Measurements from ENCODE around the gene CGREF1. TPM values are rescaled to one million over a fixed set of nuclear protein-coding genes. Genes with fewer than 3 reads are reported as not detected.

Gene CGREF1
- polyA plus RNA-seq, 1 donor from 2014 or later: 24.5 TPM

DNA sequence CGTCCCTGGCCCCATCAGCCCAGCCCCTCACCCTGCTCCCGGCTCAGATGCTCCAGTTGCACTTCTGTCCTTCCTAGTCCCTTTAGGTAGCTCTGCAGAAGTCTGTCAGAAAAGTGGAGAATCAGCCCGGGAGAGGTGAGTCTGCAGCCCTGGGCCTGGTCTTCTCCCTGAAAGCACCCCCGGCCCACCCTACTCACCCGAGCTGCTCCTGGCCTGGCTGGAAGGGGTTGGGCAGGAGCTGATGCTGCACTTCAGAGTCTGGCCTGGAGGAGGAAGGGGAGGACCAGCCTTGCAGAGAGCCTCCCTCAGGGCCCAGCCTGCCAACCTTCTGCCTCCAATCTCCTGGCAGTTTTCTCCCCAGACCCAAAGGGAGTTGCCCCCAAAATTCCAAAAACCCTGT lies 16.6 kb downstream of the CGREF1 start:
- Histone ChIP-seq H3K9me3 (ENCODE audit: low read length) (no peaks in the 10 kb centered on the region), H3F3A (ENCODE audit: insufficient read depth, low read length, poor library complexity, severe bottlenecking) (no peaks in the 10 kb centered on the region), H3K79me2 (replicated peaks; ENCODE audit: insufficient read depth, low read length) (no peaks in the 10 kb centered on the region), H3K27me3 (ENCODE audit: insufficient read depth, low read depth, low read length) (no peaks in the 10 kb centered on the region), H3K36me3 (ENCODE audit: insufficient read depth, low read length) (no peaks in the 10 kb centered on the region), H2AFZ (ENCODE audit: low read depth, low read length) (no peak overlapping the region), H4K20me1 (ENCODE audit: insufficient read depth) (no peaks in the 10 kb centered on the region), H3K4me3 (ENCODE audit: low read length) (no peak overlapping the region), H3K4me2 (ENCODE audit: low read length) (no peak overlapping the region), H3K9me2 (ENCODE audit: insufficient read depth, low read length) (no peaks in the 10 kb centered on the region), H3K27ac (ENCODE audit: low read length) (no peak overlapping the region), H3K9ac (ENCODE audit: low read length) (no peak overlapping the region)
- TF ChIP-seq SMC3 (conservative IDR thresholded peaks at IDR 0.05; ENCODE audit: poor library complexity) (no peak), RAD21 (conservative IDR thresholded peaks at IDR 0.05) (no peak), EP300 (conservative IDR thresholded peaks at IDR 0.05; ENCODE audit: poor library complexity, severe bottlenecking) (no peak), EZH2 (IDR thresholded peaks at IDR 0.05; ENCODE audit: borderline replicate concordance, insufficient read depth, low read length, poor library complexity, severe bottlenecking) (no peak), REST (IDR thresholded peaks at IDR 0.05; ENCODE audit: borderline replicate concordance) (no peak), MXI1 (conservative IDR thresholded peaks at IDR 0.05; ENCODE audit: poor library complexity, severe bottlenecking) (no peak), POLR2AphosphoS5 (IDR thresholded peaks at IDR 0.05) (no peak), TAF1 (IDR thresholded peaks at IDR 0.05; ENCODE audit: low read depth) (no peak), CTCF (IDR thresholded peaks at IDR 0.05; ENCODE audit: poor library complexity, severe bottlenecking) (no peak)

DNA sequence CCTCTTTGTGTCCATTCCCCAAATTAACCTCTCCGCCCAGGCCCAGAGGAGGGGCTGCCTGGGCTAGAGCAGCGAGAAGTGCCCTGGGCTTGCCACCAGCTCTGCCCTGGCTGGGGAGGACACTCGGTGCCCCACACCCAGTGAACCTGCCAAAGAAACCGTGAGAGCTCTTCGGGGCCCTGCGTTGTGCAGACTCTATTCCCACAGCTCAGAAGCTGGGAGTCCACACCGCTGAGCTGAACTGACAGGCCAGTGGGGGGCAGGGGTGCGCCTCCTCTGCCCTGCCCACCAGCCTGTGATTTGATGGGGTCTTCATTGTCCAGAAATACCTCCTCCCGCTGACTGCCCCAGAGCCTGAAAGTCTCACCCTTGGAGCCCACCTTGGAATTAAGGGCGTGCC lies 18.9 kb downstream of the CGREF1 start:
- H3K4me2 ChIP-seq (ENCODE audit: low read length): no peak overlapping the region
- H2AFZ ChIP-seq (ENCODE audit: low read depth, low read length): no peak overlapping the region
- H3K9me2 ChIP-seq (ENCODE audit: insufficient read depth, low read length): no peaks in the 10 kb centered on the region
- H3K79me2 ChIP-seq (replicated peaks; ENCODE audit: insufficient read depth, low read length): no peaks in the 10 kb centered on the region
- no peaks in the 10 kb centered on the region for H3K27me3 ChIP-seq (ENCODE audit: insufficient read depth, low read depth, low read length)
- H3K36me3 ChIP-seq (ENCODE audit: insufficient read depth, low read length): no peaks in the 10 kb centered on the region
- no peak overlapping the region for H3K27ac ChIP-seq (ENCODE audit: low read length)
- H3K9ac ChIP-seq (ENCODE audit: low read length): no peak overlapping the region
- no peaks in the 10 kb centered on the region for H3K9me3 ChIP-seq (ENCODE audit: low read length)
- TF ChIP-seq EZH2 (IDR thresholded peaks at IDR 0.05; ENCODE audit: borderline replicate concordance, insufficient read depth, low read length, poor library complexity, severe bottlenecking) (no peak), CTCF (IDR thresholded peaks at IDR 0.05; ENCODE audit: poor library complexity, severe bottlenecking) (no peak), SMC3 (conservative IDR thresholded peaks at IDR 0.05; ENCODE audit: poor library complexity) (no peak), MXI1 (conservative IDR thresholded peaks at IDR 0.05; ENCODE audit: poor library complexity, severe bottlenecking) (no peak), TAF1 (IDR thresholded peaks at IDR 0.05; ENCODE audit: low read depth) (no peak)
- H4K20me1 ChIP-seq (ENCODE audit: insufficient read depth): no peaks in the 10 kb centered on the region
- no peak overlapping the region for H3K4me3 ChIP-seq (ENCODE audit: low read length)
- no peaks in the 10 kb centered on the region for H3F3A ChIP-seq (ENCODE audit: insufficient read depth, low read length, poor library complexity, severe bottlenecking)
